ENCODE results near the gene WDR45B.

DNA sequence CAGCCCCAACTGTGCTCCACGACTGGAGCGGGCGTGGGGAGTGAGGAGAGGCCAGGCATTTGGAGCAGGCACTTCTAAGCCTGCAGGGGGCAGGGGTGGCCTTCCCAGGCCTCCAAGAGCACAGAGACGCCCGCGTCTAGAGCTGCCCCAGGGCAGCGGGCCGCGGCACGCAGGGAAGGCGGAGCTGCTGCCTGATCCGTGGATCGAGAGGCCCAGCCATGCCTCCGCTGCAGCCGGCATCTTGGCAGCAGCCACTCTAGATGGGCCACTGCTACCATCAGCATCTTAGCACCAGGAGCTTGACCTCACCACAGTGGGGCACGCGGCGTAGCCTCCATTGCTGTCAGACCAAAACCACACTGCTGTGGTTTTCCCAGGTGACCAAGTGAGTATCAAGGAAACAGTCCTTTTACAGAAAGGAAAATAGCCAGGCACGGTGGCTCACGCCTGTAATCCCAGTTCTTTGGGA is 20.4 kb upstream of the WDR45B start:
- TF ChIP-seq, protein P1, sequence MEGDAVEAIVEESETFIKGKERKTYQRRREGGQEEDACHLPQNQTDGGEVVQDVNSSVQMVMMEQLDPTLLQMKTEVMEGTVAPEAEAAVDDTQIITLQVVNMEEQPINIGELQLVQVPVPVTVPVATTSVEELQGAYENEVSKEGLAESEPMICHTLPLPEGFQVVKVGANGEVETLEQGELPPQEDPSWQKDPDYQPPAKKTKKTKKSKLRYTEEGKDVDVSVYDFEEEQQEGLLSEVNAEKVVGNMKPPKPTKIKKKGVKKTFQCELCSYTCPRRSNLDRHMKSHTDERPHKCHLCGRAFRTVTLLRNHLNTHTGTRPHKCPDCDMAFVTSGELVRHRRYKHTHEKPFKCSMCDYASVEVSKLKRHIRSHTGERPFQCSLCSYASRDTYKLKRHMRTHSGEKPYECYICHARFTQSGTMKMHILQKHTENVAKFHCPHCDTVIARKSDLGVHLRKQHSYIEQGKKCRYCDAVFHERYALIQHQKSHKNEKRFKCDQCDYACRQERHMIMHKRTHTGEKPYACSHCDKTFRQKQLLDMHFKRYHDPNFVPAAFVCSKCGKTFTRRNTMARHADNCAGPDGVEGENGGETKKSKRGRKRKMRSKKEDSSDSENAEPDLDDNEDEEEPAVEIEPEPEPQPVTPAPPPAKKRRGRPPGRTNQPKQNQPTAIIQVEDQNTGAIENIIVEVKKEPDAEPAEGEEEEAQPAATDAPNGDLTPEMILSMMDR (IDR thresholded peaks at IDR 0.05), result peak; percentile 14 to 74 (median 55)
- TF ChIP-seq POLR2A (IDR thresholded peaks at IDR 0.05), result no peak

Measured in breast epithelium (tissue), 3 donors.